AG08396 (cell line): Measurements from ENCODE around the gene SASH1.
A peak's percentile ranks its signal among the peaks of the same experiment; 100 is the strongest.

Experiments
- DNase-seq: peaks from one replicate; pipeline ENCODE4 v3.0.0; 2012; ENCODE audit warnings: low spot score, mixed read lengths

The SASH1 gene

GRCh38 chr6:148591656-148592055, 249.0 kb downstream of the SASH1 start:
- DNase-seq: no peak

DNA sequence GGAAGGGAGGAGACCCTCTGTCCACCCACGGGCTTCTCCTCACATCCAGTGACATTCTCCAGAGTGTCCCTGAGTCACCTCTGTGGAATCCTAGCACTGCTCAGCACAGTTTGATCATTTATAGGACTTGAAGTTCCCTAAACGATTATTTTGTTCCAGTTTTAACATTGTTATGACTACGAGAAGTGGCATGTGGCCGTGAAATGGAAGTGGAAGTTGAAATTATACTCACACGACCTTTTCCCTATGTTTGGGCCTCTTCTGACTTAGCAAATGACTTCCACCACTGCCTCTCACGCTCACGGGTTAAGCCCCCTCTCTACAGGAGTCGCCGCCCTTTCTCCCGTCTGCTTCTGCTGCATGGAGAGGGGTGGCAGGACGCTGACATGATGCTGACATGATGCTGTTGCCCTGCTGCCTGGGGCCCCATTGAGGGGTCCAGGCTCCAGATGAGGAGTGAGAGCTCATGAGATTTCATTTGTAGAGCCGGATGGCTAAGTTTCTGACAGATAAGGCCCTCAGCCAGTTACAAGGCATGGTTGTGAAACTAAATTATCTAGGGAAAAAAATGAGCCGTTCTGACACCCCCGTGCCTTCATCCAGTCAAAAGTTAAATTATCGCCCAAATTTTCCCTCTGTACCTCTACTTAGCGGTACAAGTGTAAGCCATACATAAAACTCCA, 250.6 kb downstream of the SASH1 start:
- peak; percentile 38 for DNase-seq

GRCh38 chr6:148593813-148594170, 251.2 kb downstream of the SASH1 start:
- DNase-seq: no peak

- no peak for DNase-seq
Measured at GRCh38 chr6:148595550-148595949, 252.9 kb downstream of the SASH1 start.

- no peak for DNase-seq
Measured at GRCh38 chr6:148596891-148597455, 254.3 kb downstream of the SASH1 start.

DNA sequence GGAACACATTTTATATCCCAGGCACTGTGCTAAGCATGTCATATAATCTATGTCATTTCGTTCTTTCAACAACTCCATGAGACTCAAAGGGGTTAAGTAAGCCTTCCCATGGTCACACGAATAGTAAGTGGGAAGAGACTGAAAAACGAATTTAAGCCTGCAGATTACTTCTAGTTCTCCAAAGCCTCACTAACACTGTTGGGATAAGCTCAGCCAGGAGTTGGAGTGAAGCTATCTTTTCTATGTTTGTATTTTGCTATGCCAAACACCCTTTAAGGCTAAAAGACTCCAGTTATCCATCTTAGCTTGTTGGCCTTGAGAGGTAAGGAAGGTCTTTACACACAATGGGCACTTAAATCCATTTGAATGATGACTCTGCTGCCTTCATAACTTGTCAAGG, 256.1 kb downstream of the SASH1 start:
- DNase-seq: no peak

GRCh38 chr6:148599967-148600426, 257.4 kb downstream of the SASH1 start:
- DNase-seq: peak; percentile 52
